Fibroblast of lung (primary cell): ENCODE data around the gene ASB3.

ENCODE experiments used
- EZH2 ChIP-seq: IDR thresholded peaks from 2 replicates; pipeline ENCODE4 v1.5.1; 2012; ENCODE audit warnings: low read length, control low read depth, mild to moderate bottlenecking; ENCODE audit errors: missing control alignments
- TF ChIP-seq, protein P1 (sequence below), 2 donors: IDR thresholded peaks in 1 of 2; conservative IDR thresholded peaks in 1 of 2; 1 replicate in 1 of 2; 2 replicates in 1 of 2; pipeline ENCODE4 v1.5.1; 2011 to 2012; ENCODE audit warnings: low read length in 2 of 2, control low read depth in 1 of 2, inconsistent platforms in 1 of 2, low read depth in 1 of 2, mild to moderate bottlenecking in 1 of 2

- TF ChIP-seq, protein P1, sequence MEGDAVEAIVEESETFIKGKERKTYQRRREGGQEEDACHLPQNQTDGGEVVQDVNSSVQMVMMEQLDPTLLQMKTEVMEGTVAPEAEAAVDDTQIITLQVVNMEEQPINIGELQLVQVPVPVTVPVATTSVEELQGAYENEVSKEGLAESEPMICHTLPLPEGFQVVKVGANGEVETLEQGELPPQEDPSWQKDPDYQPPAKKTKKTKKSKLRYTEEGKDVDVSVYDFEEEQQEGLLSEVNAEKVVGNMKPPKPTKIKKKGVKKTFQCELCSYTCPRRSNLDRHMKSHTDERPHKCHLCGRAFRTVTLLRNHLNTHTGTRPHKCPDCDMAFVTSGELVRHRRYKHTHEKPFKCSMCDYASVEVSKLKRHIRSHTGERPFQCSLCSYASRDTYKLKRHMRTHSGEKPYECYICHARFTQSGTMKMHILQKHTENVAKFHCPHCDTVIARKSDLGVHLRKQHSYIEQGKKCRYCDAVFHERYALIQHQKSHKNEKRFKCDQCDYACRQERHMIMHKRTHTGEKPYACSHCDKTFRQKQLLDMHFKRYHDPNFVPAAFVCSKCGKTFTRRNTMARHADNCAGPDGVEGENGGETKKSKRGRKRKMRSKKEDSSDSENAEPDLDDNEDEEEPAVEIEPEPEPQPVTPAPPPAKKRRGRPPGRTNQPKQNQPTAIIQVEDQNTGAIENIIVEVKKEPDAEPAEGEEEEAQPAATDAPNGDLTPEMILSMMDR (conservative IDR thresholded peaks at IDR 0.05 in 1 of 2, IDR thresholded peaks at IDR 0.05 in 1 of 2; ENCODE audit: low read depth in 1 of 2, low read length in 2 of 2) = no peak
- TF ChIP-seq EZH2 = no peak
These were observed 49.7 kb downstream of the ASB3 start for GRCh38 chr2:53737091-53737490.
